Panc1 (cell line): ENCODE measurements around the gene RUFY1. TPM values are rescaled to one million over a fixed set of nuclear protein-coding genes. Genes with fewer than 3 reads are reported as not detected.

Experiments used
- ATAC-seq: fragments of 200-7000 bp; cut with Tn5 transposase; 2 replicates; pipeline ENCODE4 v1.9.1; 2020; ENCODE audit warnings: mild to moderate bottlenecking, moderate library complexity
- BruUV-seq: library from RNA; stranded (reverse); fragments of 400-500 nt; replicated peaks from 2 replicates; lab custom pipeline; 2021; lab: Mats Ljungman, UMichigan
- CTCF ChIA-PET: fragments of 300-600 bp; sonication (Branson Sonifier 250); formaldehyde crosslinking; loops from one replicate; lab custom pipeline; 2022; ENCODE audit warnings: antibody characterized with exemption; lab: Charles Lee
- POLR2A ChIA-PET: fragments of 300-600 bp; sonication (Branson Sonifier 250); formaldehyde crosslinking; loops from one replicate; lab custom pipeline; 2022; ENCODE audit warnings: antibody characterized with exemption; lab: Charles Lee
- DNase-seq: peaks from one replicate; pipeline ENCODE4 v3.0.0-alpha.2; 2010; ENCODE audit warnings: low read depth, low spot score
- H3K27ac ChIP-seq: 2 replicates; pipeline ENCODE4 v1.5.1; 2011; ENCODE audit warnings: mild to moderate bottlenecking, low read length, inconsistent platforms
- H3K27me3 ChIP-seq: fragments of 200-500 bp; sonication (Bioruptor generic); 2 replicates; pipeline ENCODE4 v1.6.0; 2014; ENCODE audit warnings: low read length, inconsistent platforms; ENCODE audit not compliant: control insufficient read depth, insufficient read depth
- H3K36me3 ChIP-seq: fragments of 200-500 bp; sonication (Bioruptor generic); 2 replicates; pipeline ENCODE4 v1.5.1; 2014; ENCODE audit warnings: inconsistent platforms, mild to moderate bottlenecking, low read length, moderate library complexity; ENCODE audit not compliant: control insufficient read depth, insufficient read depth
- H3K4me1 ChIP-seq: 2 replicates; pipeline ENCODE4 v1.5.1; 2011; ENCODE audit warnings: inconsistent platforms, mild to moderate bottlenecking, low read length, moderate library complexity; ENCODE audit not compliant: control insufficient read depth, insufficient read depth
- H3K4me3 ChIP-seq, 2 experiments: 2 replicates each; pipeline ENCODE4 v1.5.1; 2011 to 2012; ENCODE audit warnings: low read depth in 2 of 2, low read length in 2 of 2, mild to moderate bottlenecking in 2 of 2, inconsistent platforms in 1 of 2, moderate library complexity in 1 of 2
- H3K9me3 ChIP-seq: fragments of 200-500 bp; sonication (Bioruptor generic); 2 replicates; pipeline ENCODE4 v1.5.1; 2014; ENCODE audit warnings: low read depth, mild to moderate bottlenecking, inconsistent platforms, low read length, moderate library complexity; ENCODE audit not compliant: control insufficient read depth, insufficient read depth
- CTCF ChIP-seq: fragments of 450-650 bp; IDR thresholded peaks from 2 replicates; pipeline ENCODE4 v1.5.1; 2017; ENCODE audit warnings: mild to moderate bottlenecking
- POLR2AphosphoS5 ChIP-seq: IDR thresholded peaks from 2 replicates; pipeline ENCODE4 v1.6.1; 2012; ENCODE audit warnings: mild to moderate bottlenecking, low read depth, low read length, moderate library complexity
- REST ChIP-seq, 2 experiments: IDR thresholded peaks; 2 replicates each; pipeline ENCODE4 v1.6.1; 2011 to 2012; ENCODE audit warnings: low read depth in 2 of 2, control low read depth in 1 of 2, low read length in 1 of 2, mild to moderate bottlenecking in 1 of 2, moderate library complexity in 1 of 2; ENCODE audit not compliant: insufficient read depth in 1 of 2
- SIN3A ChIP-seq: IDR thresholded peaks from 2 replicates; pipeline ENCODE4 v1.6.1; 2012; ENCODE audit warnings: low read depth, mild to moderate bottlenecking, low read length, moderate library complexity, borderline replicate concordance; ENCODE audit not compliant: insufficient read depth
- TCF7L2 ChIP-seq: IDR thresholded peaks from 2 replicates; pipeline ENCODE4 v1.6.1; 2011; ENCODE audit warnings: mild to moderate bottlenecking, low read depth, low read length, inconsistent platforms
- in situ Hi-C: cut with HindIII; loops from 2 replicates; pipeline ENCODE4 v1.10.0; 2016; ENCODE audit warnings: low sequenced_read_pairs, low pct_unique_long_range_greater_than_20kb
- intact Hi-C: fragments of 100-400 bp; cut with micrococcal nuclease; formaldehyde crosslinking; loops from one replicate; pipeline ENCODE4 v1.10.0; 2022; ENCODE audit not compliant: unreplicated experiment
- total RNA-seq: library from RNA; stranded (reverse); gene quantifications from one replicate; pipeline ENCODE4 v1.2.1, GENCODE V29; 2021; ENCODE audit not compliant: unreplicated experiment

Gene RUFY1
- total RNA-seq, 1 experiment from 2014 or later: 66.3 TPM

- ATAC-seq (no peak), DNase-seq (no peak)
- ChIA-PET POLR2A (interaction anchor here (0.6 to 0.7 kb wide), 2 partner anchors 174 to 1238 kb away, joined by 7 to 9 read pairs; no protein-coding TSS in a partner anchor), CTCF (no interaction called here)
- intact Hi-C loops (no loop called here), in situ Hi-C loops (no loop called here)
- H3K9me3 ChIP-seq: no peaks in the 10 kb centered on the region
- H3K27ac ChIP-seq: no peak overlapping the region
- H3K4me3 ChIP-seq: no peak overlapping the region
- no TSS peak for BruUV-seq
- no peaks in the 10 kb centered on the region for H3K36me3 ChIP-seq
- TF ChIP-seq POLR2AphosphoS5 (no peak), SIN3A (no peak), REST (IDR thresholded peaks at IDR 0.05; ENCODE audit: insufficient read depth in 1 of 2, low read depth in 2 of 2, low read length in 1 of 2) (no peak), TCF7L2 (no peak), CTCF (no peak)
- no peaks in the 10 kb centered on the region for H3K4me1 ChIP-seq
- H3K27me3 ChIP-seq: no peaks in the 10 kb centered on the region
These were observed 46.2 kb upstream of the RUFY1 start for GRCh38 chr5:179504191-179504590.

- H3K27ac ChIP-seq: no peak overlapping the region
- no peak for TF ChIP-seq CTCF
- no peak for TF ChIP-seq SIN3A
- TF ChIP-seq TCF7L2: no peak
- TF ChIP-seq POLR2AphosphoS5: no peak
- no peak for TF ChIP-seq REST (IDR thresholded peaks at IDR 0.05; ENCODE audit: insufficient read depth in 1 of 2, low read depth in 2 of 2, low read length in 1 of 2)
- H3K4me3 ChIP-seq: no peak overlapping the region
- no peaks in the 10 kb centered on the region for H3K36me3 ChIP-seq
- no TSS peak for BruUV-seq
- H3K9me3 ChIP-seq: no peaks in the 10 kb centered on the region
- POLR2A ChIA-PET: no interaction called here
- H3K27me3 ChIP-seq: no peaks in the 10 kb centered on the region
- ATAC-seq (no peak), DNase-seq (no peak)
- no peaks in the 10 kb centered on the region for H3K4me1 ChIP-seq
- in situ Hi-C loops (no loop called here), intact Hi-C loops (no loop called here)
- CTCF ChIA-PET: interaction anchor here (0.5 kb wide), 1 partner anchor 28 kb away, joined by 3 read pairs; no protein-coding TSS in a partner anchor
These were observed 45.6 kb upstream of the RUFY1 start for GRCh38 chr5:179504600-179505396.
